BLaER1 (cell line): ENCODE measurements around the gene MST1.
A peak's percentile ranks its signal among the peaks of the same experiment; 100 is the strongest.

Experiments used
- H3K27ac ChIP-seq: shearing (Covaris generic); formaldehyde crosslinking; 2 replicates; pipeline ENCODE4 v1.8.1; 2022
- H3K27me3 ChIP-seq: shearing (Covaris generic); formaldehyde crosslinking; 2 replicates; pipeline ENCODE4 v1.8.1; 2022
- H3K36me3 ChIP-seq: shearing (Covaris generic); formaldehyde crosslinking; 2 replicates; pipeline ENCODE4 v1.8.1; 2022
- H3K4me1 ChIP-seq: shearing (Covaris generic); formaldehyde crosslinking; 2 replicates; pipeline ENCODE4 v1.8.1; 2022
- H3K4me2 ChIP-seq: shearing (Covaris generic); formaldehyde crosslinking; 2 replicates; pipeline ENCODE4 v1.8.1; 2022
- H3K4me3 ChIP-seq: shearing (Covaris generic); formaldehyde crosslinking; 2 replicates; pipeline ENCODE4 v1.8.1; 2022
- H3K9ac ChIP-seq: shearing (Covaris generic); formaldehyde crosslinking; 2 replicates; pipeline ENCODE4 v1.8.1; 2022
- H3K9me3 ChIP-seq: shearing (Covaris generic); formaldehyde crosslinking; 2 replicates; pipeline ENCODE4 v1.8.1; 2022
- H4K20me1 ChIP-seq: shearing (Covaris generic); formaldehyde crosslinking; 2 replicates; pipeline ENCODE4 v1.8.1; 2022
- Cebpa-rat ChIP-seq: shearing (Covaris generic); IDR thresholded peaks from 2 replicates; pipeline ENCODE4 v1.8.1; 2022

Gene MST1

DNA sequence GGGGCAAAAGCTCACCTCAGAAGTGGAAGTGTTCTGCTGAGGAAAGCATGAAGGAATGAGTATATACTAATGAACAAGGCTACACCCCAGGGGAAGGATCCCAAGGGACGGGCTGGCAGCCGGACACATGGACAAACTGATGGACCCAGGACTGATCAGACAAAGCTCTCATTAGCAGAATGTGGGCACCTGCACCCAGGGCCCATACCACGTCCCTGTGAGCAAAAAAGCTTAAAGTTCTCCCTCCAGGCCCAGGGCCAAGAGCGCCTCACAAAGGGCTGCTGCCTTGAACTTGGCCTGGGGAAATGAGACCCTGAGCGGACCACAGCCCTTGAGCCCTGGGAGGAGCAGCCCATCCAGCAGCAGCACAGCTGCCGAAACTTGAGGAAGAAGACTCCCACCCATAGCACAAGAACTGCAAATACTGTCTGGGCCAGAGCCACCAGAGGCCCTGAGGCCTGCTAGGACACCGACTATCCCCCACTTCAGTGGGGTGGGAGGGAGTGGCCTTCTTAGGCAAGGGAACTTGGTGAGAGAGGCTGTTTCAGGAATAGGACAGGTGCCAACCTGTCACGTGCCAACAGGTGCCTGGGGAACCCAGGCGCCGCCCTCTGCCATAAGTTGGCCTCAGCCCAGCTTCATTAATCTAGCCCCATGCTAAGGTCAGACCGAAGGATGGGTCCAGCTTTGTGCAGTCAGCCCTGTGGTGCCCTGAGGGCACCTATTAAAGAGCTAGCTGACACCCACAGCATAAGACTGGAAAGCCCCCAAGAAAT, 36.8 kb upstream of the MST1 start:
- Histone ChIP-seq H3K27ac (no peak overlapping the region), H3K36me3 (peaks cover 81% of the 10 kb centered on the region), H4K20me1 (peaks cover 35% of the 10 kb centered on the region)

DNA sequence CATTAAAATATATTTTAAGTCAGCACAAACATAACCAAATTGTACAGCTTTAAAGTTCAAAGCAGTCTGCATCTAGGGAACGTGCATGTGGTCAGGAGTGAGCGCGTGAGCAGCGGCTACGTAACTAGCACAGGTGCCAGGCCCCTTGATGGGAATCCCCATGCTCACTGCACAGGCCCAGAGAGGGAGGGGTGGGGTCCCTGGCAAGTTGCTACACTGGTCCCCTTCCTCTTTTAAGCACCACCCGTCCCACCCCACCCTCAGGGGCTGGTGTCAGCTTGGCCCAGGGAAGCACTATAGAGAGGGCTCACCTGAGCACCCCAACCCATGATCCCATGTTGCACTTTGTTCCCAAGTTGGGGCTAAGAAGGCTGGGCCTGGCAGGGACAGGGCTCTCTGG, 35.3 kb upstream of the MST1 start:
- TF ChIP-seq Cebpa-rat = no peak
- Histone ChIP-seq H4K20me1 (peaks cover 35% of the 10 kb centered on the region), H3K9ac (peak overlapping the region; percentile 91), H3K9me3 (no peaks in the 10 kb centered on the region), H3K4me3 (peak overlapping the region; percentile 87), H3K27ac (peak overlapping the region; percentile 82), H3K27me3 (no peaks in the 10 kb centered on the region), H3K4me1 (peaks cover 23% of the 10 kb centered on the region), H3K4me2 (peak overlapping the region; percentile 94), H3K36me3 (peaks cover 74% of the 10 kb centered on the region)

More for the DNA sequence above, 36.8 kb upstream of the MST1 start:
- Histone ChIP-seq H3K4me2 (no peak overlapping the region), H3K9me3 (no peaks in the 10 kb centered on the region), H3K27me3 (no peaks in the 10 kb centered on the region), H3K4me1 (peaks cover 23% of the 10 kb centered on the region), H3K9ac (0 out of 2 replicates have a peak overlapping the region, but pooled peaks have one; percentile 2), H3K4me3 (no peak overlapping the region)
- TF ChIP-seq Cebpa-rat = no peak

DNA sequence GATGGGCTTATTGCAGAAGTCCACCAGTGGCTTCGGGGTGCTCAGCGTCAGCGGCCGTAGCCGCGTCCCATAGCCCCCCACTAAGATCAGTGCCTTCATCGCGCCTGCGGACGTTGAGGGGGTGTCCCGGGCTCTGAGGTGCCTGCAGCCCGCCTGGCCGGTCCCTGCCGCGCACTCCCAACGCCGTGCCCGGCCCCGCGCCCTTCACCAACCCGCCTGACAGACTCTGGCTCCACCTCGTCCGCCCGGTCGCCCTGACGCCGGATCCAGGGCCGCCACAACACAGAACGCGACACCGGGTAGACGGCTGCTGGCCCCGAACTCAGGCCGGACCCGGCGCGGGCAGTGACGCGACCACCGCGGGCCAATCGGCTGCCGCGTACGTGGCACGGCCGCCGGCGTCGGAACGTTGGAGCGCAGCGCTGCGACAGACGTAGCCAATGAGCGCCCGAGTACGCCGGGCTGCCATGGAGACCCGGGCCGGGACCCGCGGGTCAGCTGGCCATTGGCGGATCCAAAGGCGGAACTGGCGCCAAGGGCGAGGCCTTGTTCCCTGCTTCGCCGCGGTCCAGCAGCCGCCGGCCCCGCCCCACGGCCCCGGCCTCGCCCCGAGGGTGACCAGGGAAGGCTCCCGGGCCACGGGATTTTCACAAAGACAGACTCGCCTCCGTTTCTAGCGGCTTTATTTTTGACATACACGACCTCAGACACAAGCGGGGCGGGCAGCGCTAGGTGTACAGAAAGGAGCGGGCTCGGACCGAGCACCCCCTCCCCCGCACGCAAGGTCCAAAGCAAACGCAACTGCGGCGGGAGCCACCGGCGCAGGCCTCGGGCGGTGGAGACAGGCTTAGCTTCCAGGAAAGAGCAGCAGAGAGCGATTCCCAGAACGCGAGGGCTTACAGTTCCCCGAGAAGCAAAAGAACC, 34.6 kb upstream of the MST1 start, which contains the start of gene GMPPB:
TSS of gene GMPPB (minus strand) at position 324 of the 924 bp plus-strand sequence. CDS start at position 99, 225 bp downstream.
- H3K4me3 ChIP-seq = peak within 1 kb of the TSS; percentile 87
- H3K9ac ChIP-seq = peak within 1 kb of the TSS; percentile 91
- H3K27ac ChIP-seq = peak within 1 kb of the TSS; percentile 87
- H3K27me3 ChIP-seq = no peaks in the 10 kb centered on the region
- H3K4me1 ChIP-seq = peaks cover 26% of the 10 kb centered on the region
- peak within 1 kb of the TSS; percentile 96 for H3K4me2 ChIP-seq
- no peak for TF ChIP-seq Cebpa-rat
- H3K36me3 ChIP-seq = peaks cover 67% of the 10 kb centered on the region
- no peaks in the 10 kb centered on the region for H3K9me3 ChIP-seq
- H4K20me1 ChIP-seq = peaks cover 37% of the 10 kb centered on the region

DNA sequence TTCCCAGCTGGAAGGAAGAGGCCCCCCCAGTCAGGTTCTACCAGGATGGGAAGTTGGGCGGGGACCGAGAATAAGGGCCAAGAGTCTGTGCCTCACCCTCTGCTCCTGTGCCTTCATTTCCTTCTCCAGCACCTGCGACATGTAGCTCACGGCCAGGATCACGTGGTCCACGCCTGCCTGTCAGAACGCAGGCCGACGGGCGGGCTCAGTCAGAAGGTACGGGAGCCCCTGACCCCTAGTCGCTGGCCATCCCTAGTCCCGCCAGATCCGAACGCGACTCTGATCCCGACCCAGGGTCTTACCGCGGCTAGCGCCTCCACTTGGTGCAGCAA, 34.0 kb upstream of the MST1 start:
- Histone ChIP-seq H3K9ac (peak overlapping the region; percentile 91), H3K9me3 (no peaks in the 10 kb centered on the region), H3K4me2 (peak overlapping the region; percentile 96), H3K4me3 (peak overlapping the region; percentile 87), H3K27ac (peak overlapping the region; percentile 87), H3K36me3 (peaks cover 64% of the 10 kb centered on the region), H3K27me3 (no peaks in the 10 kb centered on the region), H3K4me1 (peaks cover 33% of the 10 kb centered on the region), H4K20me1 (peaks cover 43% of the 10 kb centered on the region)
- TF ChIP-seq Cebpa-rat = no peak

DNA sequence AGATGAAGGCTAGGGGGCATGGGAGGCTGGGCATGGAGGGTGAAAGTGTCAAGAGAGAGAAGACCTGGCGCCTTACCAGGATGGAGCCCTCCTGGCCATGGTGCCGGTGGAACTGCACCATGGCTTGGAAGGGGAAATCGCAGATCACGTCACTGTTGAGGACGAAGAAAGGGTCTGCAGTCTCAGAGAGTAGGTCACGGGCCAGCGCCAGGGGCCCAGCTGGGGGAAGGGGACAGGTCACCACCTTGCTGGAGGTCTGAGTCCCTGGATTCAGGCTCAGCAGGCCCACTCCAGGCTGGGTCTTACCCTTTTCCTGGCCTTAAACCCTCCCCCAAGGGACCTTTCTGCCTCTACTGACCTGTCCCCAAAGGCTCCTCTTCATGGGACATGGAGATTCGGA, 33.6 kb upstream of the MST1 start:
- Histone ChIP-seq H3K27me3 (no peaks in the 10 kb centered on the region), H3K4me3 (peak overlapping the region; percentile 87), H3K9me3 (no peaks in the 10 kb centered on the region), H4K20me1 (peaks cover 45% of the 10 kb centered on the region), H3K36me3 (peaks cover 64% of the 10 kb centered on the region), H3K27ac (peak overlapping the region; percentile 87), H3K9ac (peak overlapping the region; percentile 91), H3K4me1 (peaks cover 36% of the 10 kb centered on the region), H3K4me2 (peak overlapping the region; percentile 96)
- TF ChIP-seq Cebpa-rat = no peak

DNA sequence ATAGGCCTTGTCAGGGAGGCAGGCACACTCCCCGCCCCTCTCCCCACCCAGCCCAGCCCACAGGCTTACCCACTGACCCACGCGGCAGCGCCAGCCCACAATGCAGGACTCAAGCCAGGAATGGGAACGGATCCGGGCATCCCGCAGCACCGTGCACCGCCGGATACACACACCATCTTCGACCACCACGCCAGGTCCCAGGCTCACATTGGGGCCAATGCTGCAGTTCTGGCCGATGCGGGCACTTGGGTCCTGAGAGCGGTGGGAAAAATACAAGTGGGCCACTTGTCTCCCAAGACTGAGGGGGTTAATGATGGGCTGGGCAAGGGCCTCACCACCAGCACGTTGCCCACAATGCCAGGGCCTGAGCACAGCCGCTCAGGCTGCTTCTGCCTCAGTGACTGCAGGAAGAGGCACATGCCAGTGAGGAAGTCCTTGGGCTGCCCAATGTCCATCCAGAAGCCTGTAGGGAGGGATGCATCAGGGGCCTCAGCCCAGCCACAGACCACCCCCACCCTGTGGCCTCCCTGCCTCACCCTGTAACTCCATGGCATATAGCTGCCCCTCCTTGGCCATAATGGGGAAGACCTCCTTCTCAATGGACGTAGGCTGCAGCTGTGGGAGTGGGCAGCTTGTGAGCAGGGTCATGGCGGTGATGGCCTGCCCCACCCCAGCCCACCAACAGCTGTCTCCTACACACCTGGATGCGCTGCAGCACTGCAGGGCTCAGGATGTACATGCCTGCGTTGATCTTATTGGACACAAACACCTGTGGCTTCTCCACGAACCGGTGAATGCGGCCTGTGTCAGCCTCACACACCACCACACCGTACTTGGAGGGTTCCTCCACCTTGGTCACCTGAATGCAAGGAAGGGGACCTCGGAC, 32.9 kb upstream of the MST1 start:
- H3K9me3 ChIP-seq = no peaks in the 10 kb centered on the region
- peaks cover 44% of the 10 kb centered on the region for H3K4me1 ChIP-seq
- peaks cover 44% of the 10 kb centered on the region for H4K20me1 ChIP-seq
- H3K9ac ChIP-seq = peak overlapping the region; percentile 91; the same call in 1 of the 2 replicates
- H3K4me3 ChIP-seq = peak overlapping the region; percentile 87; the same call in 1 of the 2 replicates
- peak overlapping the region; percentile 96 for H3K4me2 ChIP-seq
- no peak for TF ChIP-seq Cebpa-rat
- no peaks in the 10 kb centered on the region for H3K27me3 ChIP-seq
- no peak overlapping the region for H3K27ac ChIP-seq
- H3K36me3 ChIP-seq = peaks cover 57% of the 10 kb centered on the region

DNA sequence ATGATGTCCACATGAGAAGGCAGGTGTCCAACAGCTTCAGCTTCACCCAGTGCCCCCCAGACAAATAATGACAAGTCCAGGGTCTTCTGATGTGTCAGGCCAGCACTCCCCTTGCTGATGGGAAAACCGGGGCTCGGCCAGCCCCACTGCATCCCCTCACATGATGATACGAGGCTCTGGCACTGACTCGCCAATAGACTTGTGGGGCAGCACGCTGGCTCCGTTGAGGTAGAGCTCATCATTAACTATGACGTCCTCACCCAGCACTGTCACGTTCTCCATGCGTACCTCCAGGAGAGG, 32.3 kb upstream of the MST1 start:
- H3K9ac ChIP-seq = no peak overlapping the region
- peaks cover 43% of the 10 kb centered on the region for H4K20me1 ChIP-seq
- H3K9me3 ChIP-seq = no peaks in the 10 kb centered on the region
- no peak overlapping the region for H3K4me2 ChIP-seq
- TF ChIP-seq Cebpa-rat = no peak
- peaks cover 50% of the 10 kb centered on the region for H3K4me1 ChIP-seq
- peaks cover 55% of the 10 kb centered on the region for H3K36me3 ChIP-seq
- no peaks in the 10 kb centered on the region for H3K27me3 ChIP-seq
- H3K4me3 ChIP-seq = no peak overlapping the region
- H3K27ac ChIP-seq = no peak overlapping the region

DNA sequence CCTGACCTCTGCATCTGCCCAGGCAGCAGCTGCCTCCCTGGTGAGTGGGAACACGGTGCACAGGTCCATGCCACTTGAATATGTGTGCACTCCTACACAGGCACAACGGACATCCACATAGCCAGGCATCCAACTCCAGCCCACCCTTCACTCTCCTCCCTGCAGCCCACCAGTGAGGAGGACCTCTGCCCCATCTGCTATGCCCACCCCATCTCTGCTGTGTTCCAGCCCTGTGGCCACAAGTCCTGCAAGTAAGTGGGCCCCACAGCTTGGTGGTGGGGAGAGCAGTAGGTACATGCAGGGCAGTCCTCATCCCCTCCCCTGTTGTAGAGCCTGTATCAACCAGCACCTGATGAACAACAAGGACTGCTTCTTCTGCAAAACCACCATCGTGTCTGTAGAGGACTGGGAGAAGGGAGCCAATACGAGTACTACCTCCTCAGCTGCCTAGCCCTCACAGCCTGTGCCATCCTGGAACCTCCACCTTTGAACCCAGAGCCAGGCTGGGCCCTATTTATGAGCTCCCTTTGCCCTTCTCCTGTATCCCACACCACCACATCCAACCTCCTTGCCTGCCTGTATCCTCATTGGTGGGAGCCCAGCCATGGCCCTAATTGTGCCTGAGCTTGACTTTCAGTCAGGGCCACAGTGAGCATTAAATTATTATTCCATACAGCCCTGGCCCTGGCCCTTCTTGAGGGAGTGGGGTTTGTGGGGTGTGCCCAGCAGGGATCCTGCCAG, 31.8 kb upstream of the MST1 start:
- no peak overlapping the region for H3K9ac ChIP-seq

More for the DNA sequence above, 31.8 kb upstream of the MST1 start:
- H4K20me1 ChIP-seq = peaks cover 37% of the 10 kb centered on the region
- no peak overlapping the region for H3K4me3 ChIP-seq
- H3K4me1 ChIP-seq = peaks cover 55% of the 10 kb centered on the region
- H3K36me3 ChIP-seq = peaks cover 55% of the 10 kb centered on the region
- TF ChIP-seq Cebpa-rat = no peak
- H3K27me3 ChIP-seq = no peaks in the 10 kb centered on the region
- H3K9me3 ChIP-seq = no peaks in the 10 kb centered on the region
- H3K27ac ChIP-seq = no peak overlapping the region
- no peak overlapping the region for H3K4me2 ChIP-seq
